ENCODE results near the gene RPSA.

Gene RPSA

GRCh38 chr3:39388741-39389248, 17.7 kb upstream of the RPSA start:
- peaks cover 53% of the 10 kb centered on the region for H3K4me1 ChIP-seq (ENCODE audit: control insufficient read depth, low read length)
- H3K4me2 ChIP-seq (ENCODE audit: low read length) = peak overlapping the region; percentile 57
- peaks cover 74% of the 10 kb centered on the region for H3K36me3 ChIP-seq (ENCODE audit: control insufficient read depth, low read length)
- H3K9me3 ChIP-seq (ENCODE audit: control insufficient read depth, insufficient read depth, low read length) = no peaks in the 10 kb centered on the region
- H3K4me3 ChIP-seq (ENCODE audit: low read length) = peak overlapping the region; percentile 52
- peaks cover 30% of the 10 kb centered on the region for H4K20me1 ChIP-seq (ENCODE audit: control insufficient read depth, insufficient read depth, low read depth, low read length)
- H3K27me3 ChIP-seq (ENCODE audit: control insufficient read depth, low read length) = no peaks in the 10 kb centered on the region
- H3K79me2 ChIP-seq (ENCODE audit: control insufficient read depth, low read length) = peaks cover 74% of the 10 kb centered on the region
- TF ChIP-seq EZH2phosphoT487 (IDR thresholded peaks at IDR 0.05; ENCODE audit: borderline replicate concordance, low read length) (no peak), CTCF (IDR thresholded peaks at IDR 0.05; ENCODE audit: low read depth, low read length, poor library complexity, severe bottlenecking) (no peak)
- H3F3A ChIP-seq (ENCODE audit: control insufficient read depth, insufficient read depth) = no peaks in the 10 kb centered on the region
- H3K9me2 ChIP-seq (replicated peaks; ENCODE audit: control insufficient read depth, low read length) = no peaks in the 10 kb centered on the region
- peak overlapping the region; percentile 37 for H3K27ac ChIP-seq (ENCODE audit: low read depth, low read length)

- Histone ChIP-seq H3K4me2 (ENCODE audit: low read length) (no peak overlapping the region), H3K4me3 (ENCODE audit: low read length) (no peak overlapping the region), H3K27me3 (ENCODE audit: control insufficient read depth, low read length) (no peaks in the 10 kb centered on the region), H3K9me2 (replicated peaks; ENCODE audit: control insufficient read depth, low read length) (no peaks in the 10 kb centered on the region), H3F3A (ENCODE audit: control insufficient read depth, insufficient read depth) (no peaks in the 10 kb centered on the region), H3K9me3 (ENCODE audit: control insufficient read depth, insufficient read depth, low read length) (no peaks in the 10 kb centered on the region), H3K79me2 (ENCODE audit: control insufficient read depth, low read length) (peaks cover 62% of the 10 kb centered on the region), H4K20me1 (ENCODE audit: control insufficient read depth, insufficient read depth, low read depth, low read length) (peaks cover 23% of the 10 kb centered on the region), H3K27ac (ENCODE audit: low read depth, low read length) (no peak overlapping the region), H3K4me1 (ENCODE audit: control insufficient read depth, low read length) (peaks cover 46% of the 10 kb centered on the region), H3K36me3 (ENCODE audit: control insufficient read depth, low read length) (peaks cover 82% of the 10 kb centered on the region)
- TF ChIP-seq CTCF (IDR thresholded peaks at IDR 0.05; ENCODE audit: low read depth, low read length, poor library complexity, severe bottlenecking) = no peak
- no peak for TF ChIP-seq EZH2phosphoT487 (IDR thresholded peaks at IDR 0.05; ENCODE audit: borderline replicate concordance, low read length)
Measured at GRCh38 chr3:39390181-39390580, 16.3 kb upstream of the RPSA start.

GRCh38 chr3:39396690-39397089, 9.8 kb upstream of the RPSA start:
- Histone ChIP-seq H3K36me3 (ENCODE audit: control insufficient read depth, low read length) (peaks cover 72% of the 10 kb centered on the region), H3K79me2 (ENCODE audit: control insufficient read depth, low read length) (no peaks in the 10 kb centered on the region), H3K4me1 (ENCODE audit: control insufficient read depth, low read length) (no peaks in the 10 kb centered on the region), H3K27me3 (ENCODE audit: control insufficient read depth, low read length) (no peaks in the 10 kb centered on the region), H3K4me3 (ENCODE audit: low read length) (no peak overlapping the region), H4K20me1 (ENCODE audit: control insufficient read depth, insufficient read depth, low read depth, low read length) (no peaks in the 10 kb centered on the region), H3K4me2 (ENCODE audit: low read length) (no peak overlapping the region), H3K9me3 (ENCODE audit: control insufficient read depth, insufficient read depth, low read length) (no peaks in the 10 kb centered on the region), H3K9me2 (replicated peaks; ENCODE audit: control insufficient read depth, low read length) (no peaks in the 10 kb centered on the region), H3F3A (ENCODE audit: control insufficient read depth, insufficient read depth) (no peaks in the 10 kb centered on the region), H3K27ac (ENCODE audit: low read depth, low read length) (no peak overlapping the region)
- TF ChIP-seq EZH2phosphoT487 (IDR thresholded peaks at IDR 0.05; ENCODE audit: borderline replicate concordance, low read length) = no peak
- no peak for TF ChIP-seq CTCF (IDR thresholded peaks at IDR 0.05; ENCODE audit: low read depth, low read length, poor library complexity, severe bottlenecking)

Data from DOHH2 (cell line).